K562 (cell line): ENCODE measurements around the gene CDCA5. TPM values are rescaled to one million over a fixed set of nuclear protein-coding genes. Genes with fewer than 3 reads are reported as not detected.

ENCODE experiments used
- ATAC-seq: fragments of 200-7000 bp; cut with Tn5 transposase; 3 replicates; pipeline ENCODE4 v1.9.1; 2020; ENCODE audit warnings: moderate library complexity
- BruUV-seq: library from RNA; stranded (reverse); fragments of 400-500 nt; replicated peaks from 2 replicates; lab custom pipeline; 2021; lab: Mats Ljungman, UMichigan
- CTCF ChIA-PET: fragments of 300-600 bp; formaldehyde crosslinking; extraction: SDS; loops from one replicate; lab custom pipeline; 2021; ENCODE audit warnings: low intra/inter-chr PET ratio; lab: Yijun Ruan, JAX
- POLR2A ChIA-PET: fragments of 300-600, 350-650 bp; sonication (Branson Sonifier 250); formaldehyde crosslinking; extraction: SDS; loops from one replicate; lab custom pipeline; 2021; ENCODE audit warnings: antibody characterized with exemption, inconsistent platforms; lab: Yijun Ruan, JAX
- DNase-seq, 4 experiments: peaks; one replicate each; pipeline versions ENCODE4 v3.0.0 to v3.0.0-alpha.2; 2011 to 2018; ENCODE audit warnings: low spot score in 3 of 4, mixed read lengths in 3 of 4; ENCODE audit errors: extremely low read depth in 1 of 4
- FAIRE-seq: peaks from 2 replicates; lab custom pipeline; 2011; peaks lifted over from hg19 to GRCh38; lab: Jason Lieb, UNC
- H2AFZ ChIP-seq: 2 replicates; pipeline ENCODE4 v1.6.0; 2011; ENCODE audit warnings: low read depth, low read length, control low read depth, inconsistent platforms
- H3K27ac ChIP-seq: fragments of 200-600 bp; 3 replicates; pipeline ENCODE4 v1.8.0; 2011; ENCODE audit warnings: low read depth, mild to moderate bottlenecking, control low read depth, inconsistent platforms, low read length, moderate library complexity, mixed read lengths; ENCODE audit errors: extremely low read depth
- H3K27me3 ChIP-seq, 2 experiments: fragments of 300-600 bp in 1 of 2; 2 replicates in 1 of 2; 3 replicates in 1 of 2; pipeline versions ENCODE4 v1.6.0 to v1.8.0; 2011; ENCODE audit warnings: inconsistent platforms in 2 of 2, low read length in 2 of 2, mild to moderate bottlenecking in 1 of 2, mixed read lengths in 1 of 2, moderate library complexity in 1 of 2; ENCODE audit not compliant: control insufficient read depth in 2 of 2, insufficient read depth in 2 of 2
- H3K36me3 ChIP-seq: fragments of 300-600 bp; 3 replicates; pipeline ENCODE4 v1.8.0; 2011; ENCODE audit warnings: mild to moderate bottlenecking, low read length, inconsistent platforms; ENCODE audit not compliant: control insufficient read depth, insufficient read depth
- H3K4me1 ChIP-seq, 2 experiments: fragments of 200-600 bp in 1 of 2; replicated peaks in 1 of 2; 2 replicates in 1 of 2; 3 replicates in 1 of 2; pipeline versions ENCODE4 v1.5.1 to v1.8.0; 2011; ENCODE audit warnings: inconsistent platforms in 2 of 2, low read length in 2 of 2, mild to moderate bottlenecking in 1 of 2, mixed read lengths in 1 of 2, moderate library complexity in 1 of 2; ENCODE audit not compliant: control insufficient read depth in 2 of 2, insufficient read depth in 2 of 2
- H3K4me2 ChIP-seq: 2 replicates; pipeline ENCODE4 v1.6.1; 2011; ENCODE audit warnings: low read length, control low read depth, inconsistent platforms, mixed read lengths; ENCODE audit not compliant: insufficient read depth
- H3K4me3 ChIP-seq: fragments of 200-600 bp; sonication (generic), shearing (Covaris generic); 2 replicates; pipeline ENCODE4 v1.5.1; 2016; ENCODE audit warnings: control low read depth, inconsistent platforms
- H3K79me2 ChIP-seq: fragments of 200-600 bp; 3 replicates; pipeline ENCODE4 v1.8.0; 2011; ENCODE audit warnings: low read length, inconsistent platforms; ENCODE audit not compliant: control insufficient read depth, insufficient read depth
- H3K9ac ChIP-seq, 2 experiments: 2 replicates each; pipeline versions ENCODE4 v1.6.0 to v1.6.1; 2011; ENCODE audit warnings: low read depth in 2 of 2, low read length in 2 of 2, control low read depth in 1 of 2, inconsistent platforms in 1 of 2, mild to moderate bottlenecking in 1 of 2, mixed read lengths in 1 of 2; ENCODE audit not compliant: insufficient read depth in 1 of 2
- H3K9me1 ChIP-seq: one replicate; pipeline ENCODE4 v1.6.0; 2011; ENCODE audit warnings: inconsistent platforms, mild to moderate bottlenecking, low read length, moderate library complexity; ENCODE audit not compliant: control insufficient read depth, insufficient read depth
- H3K9me3 ChIP-seq: replicated peaks from 2 replicates; pipeline ENCODE4 v1.5.1; 2011; ENCODE audit warnings: low read depth, low read length, inconsistent platforms; ENCODE audit not compliant: control insufficient read depth, insufficient read depth
- H4K20me1 ChIP-seq: replicated peaks from 2 replicates; pipeline ENCODE4 v1.6.1; 2011; ENCODE audit warnings: low read length, inconsistent platforms, mixed read lengths; ENCODE audit not compliant: control insufficient read depth, insufficient read depth
- BCOR ChIP-seq: fragments of 450-650 bp; IDR thresholded peaks from 2 replicates; pipeline ENCODE4 v1.6.1; 2016
- BRF1 ChIP-seq: IDR thresholded peaks from 3 replicates; pipeline ENCODE4 v1.6.1; 2011; ENCODE audit warnings: borderline replicate concordance, mild to moderate bottlenecking; ENCODE audit not compliant: insufficient read length; ENCODE audit errors: extremely low read depth
- MBD2 ChIP-seq: sonication (generic); IDR thresholded peaks from 2 replicates; pipeline ENCODE4 v1.6.1; 2016; ENCODE audit warnings: low read depth, borderline replicate concordance
- POLR2A ChIP-seq: fragments of 450-650 bp; conservative IDR thresholded peaks from 2 replicates; pipeline ENCODE4 v1.6.1; 2016
- POLR2AphosphoS2 ChIP-seq: IDR thresholded peaks from 2 replicates; pipeline ENCODE4 v1.6.1; 2012; ENCODE audit warnings: low read length, improper control_type of control experiment
- POLR2AphosphoS5 ChIP-seq: IDR thresholded peaks from 2 replicates; pipeline ENCODE4 v1.6.1; 2011; ENCODE audit warnings: mild to moderate bottlenecking, low read depth, low read length, moderate library complexity; ENCODE audit not compliant: control insufficient read depth, insufficient read depth
- POLR2B ChIP-seq: fragments of 450-650 bp; IDR thresholded peaks from 2 replicates; pipeline ENCODE4 v1.6.1; 2018; ENCODE audit warnings: low read depth; ENCODE audit not compliant: partially characterized antibody
- RBM39 ChIP-seq: fragments of 200-400 bp; formaldehyde crosslinking; optimal IDR thresholded peaks from 2 replicates; pipeline ENCODE3; 2018; ENCODE audit warnings: low read depth, low read length
- SPI1 ChIP-seq: IDR thresholded peaks from 2 replicates; pipeline ENCODE4 v1.6.1; 2011; ENCODE audit warnings: low read depth, low read length, control low read depth, borderline replicate concordance
- SUPT5H ChIP-seq: fragments of 450-650 bp; IDR thresholded peaks from 2 replicates; pipeline ENCODE4 v1.6.1; 2016
- WGBS: fragments of 100-300 bp; shearing (Covaris generic); methylation state at CpG from one replicate; pipeline ENCODE4 v1.1.6; 2016; ENCODE audit warnings: low coverage, mixed read lengths; ENCODE audit not compliant: insufficient coverage; ENCODE audit errors: missing lambda C conversion rate; 5-methylcytosine and 5-hydroxymethylcytosine counted together
- in situ Hi-C: fragments of 300-500 bp; cut with MboI; formaldehyde crosslinking; loops from 4 replicates; pipeline ENCODE4 v1.15.0; 2018; ENCODE audit warnings: inconsistent platforms, mixed read lengths
- intact Hi-C: fragments of 100-400 bp; cut with micrococcal nuclease; formaldehyde crosslinking; loops from 2 replicates; pipeline ENCODE4 v1.14.2; 2022
- polyA plus RNA-seq, 8 experiments: library from polyadenylated mRNA; depleted of rRNA in 4 of 8; stranded (reverse) in 5 of 8; unstranded in 3 of 8; fragments of >200 nt; fragmentation: Nextera tagmentation in 2 of 8; fragmentation: Illumina TruSeq in 1 of 8; extraction: Ambion mirVana in 2 of 8; extraction: Trizol in 1 of 8; gene quantifications; 2 replicates each; pipeline versions ENCODE4 v1.2.1 to v1.2.3, GENCODE V29; 2011 to 2014; ENCODE audit warnings: inconsistent platforms in 1 of 8, missing spikeins in 1 of 8
- total RNA-seq, 7 experiments: library from RNA; depleted of rRNA in 6 of 7; stranded (reverse); fragments of >200 nt in 6 of 7; fragmentation: Illumina TruSeq in 2 of 7; extraction: Trizol in 2 of 7; gene quantifications; 2 replicates each; pipeline versions ENCODE4 v1.2.1 to v1.2.3, GENCODE V29; 2011 to 2021; ENCODE audit warnings: low replicate concordance in 1 of 7
- TF ChIP-seq, protein P1 (sequence below), 2 experiments: fragments of 450-650 bp; IDR thresholded peaks; 2 replicates each; pipeline ENCODE4 v1.6.1; 2016
- TF ChIP-seq, protein P2 (sequence below): fragments of 450-650 bp; IDR thresholded peaks from 2 replicates; pipeline ENCODE4 v1.7.1; 2018; ENCODE audit warnings: mild to moderate bottlenecking, low read depth; ENCODE audit not compliant: partially characterized antibody

Gene CDCA5
- total and polyA plus RNA-seq, 9 of the 15 experiments (the other 6 are each of a cell fraction or from before 2014, with no cell fraction given), result 18.9 to 94.3 (median 64.6) TPM

DNA sequence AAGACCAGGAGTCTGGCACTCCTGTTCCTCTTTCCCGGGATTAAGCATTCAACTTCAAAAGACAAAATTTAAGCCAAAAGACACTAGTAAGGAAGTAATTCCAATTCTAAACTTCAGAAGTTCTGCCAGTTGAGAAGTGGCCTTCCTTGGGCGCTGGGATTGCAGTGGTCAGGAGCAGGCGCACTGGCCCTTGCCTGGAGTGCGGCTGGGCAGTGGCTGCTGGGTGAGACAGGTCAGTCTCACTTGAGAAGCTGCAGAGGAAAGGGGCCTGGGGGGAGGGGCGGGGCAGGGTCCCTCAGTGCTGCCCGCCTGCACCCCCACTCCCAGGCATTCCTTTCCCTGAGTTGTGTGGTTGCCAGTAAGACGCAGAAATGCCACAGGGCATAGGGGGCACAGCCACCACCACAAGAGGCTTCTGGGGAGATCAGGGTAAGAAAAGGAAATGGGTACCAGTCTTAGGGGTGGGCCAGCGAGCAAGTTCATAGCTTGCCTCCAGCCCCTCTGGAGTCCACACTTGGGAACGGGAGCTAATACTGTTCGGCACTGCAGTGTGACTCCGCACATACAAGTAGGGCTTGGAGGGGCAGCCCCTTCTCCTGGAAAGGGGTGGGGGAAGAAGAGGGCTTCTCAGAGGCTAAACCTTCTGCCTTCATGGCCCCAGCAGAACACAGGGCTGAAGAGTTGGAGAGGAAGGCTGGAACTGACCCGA lies 43.8 kb upstream of the CDCA5 start:
- 84% methylated on average over 8 of the region's 12 CpGs for WGBS
- DNase-seq (peak in 1 of 4 experiments; percentile 18), ATAC-seq (peak; percentile 26), FAIRE-seq (no peak)
- 0 out of 4 replicates have a peak overlapping the region, but pooled peaks of 1 of the 2 experiments have one; percentile 21 for H3K9ac ChIP-seq
- peaks cover 7% of the 10 kb centered on the region; the same call in 1 of the 2 replicates for H4K20me1 ChIP-seq
- ChIA-PET CTCF (no interaction called here), POLR2A (interaction anchor here (0.6 to 4.2 kb wide), 8 partner anchors 9 to 372 kb away, joined by 3 to 20 read pairs (median 4); partner anchors contain the start of genes MALAT1, SPDYC and TM7SF2)
- no TSS peak for BruUV-seq
- H3K4me3 ChIP-seq, result no peak overlapping the region
- peaks cover 4 to 27% of the 10 kb centered on the region in 2 experiments; a peak in 4 of 5 replicates for H3K4me1 ChIP-seq
- intact Hi-C loops (no loop called here), in situ Hi-C loops (no loop called here)
- H3K4me2 ChIP-seq, result no peak overlapping the region
- H3K79me2 ChIP-seq, result peaks cover 42% of the 10 kb centered on the region
- H2AFZ ChIP-seq, result no peak overlapping the region
- H3K27ac ChIP-seq, result no peak overlapping the region
- peaks cover 85% of the 10 kb centered on the region for H3K36me3 ChIP-seq
- H3K9me1 ChIP-seq, result no peaks in the 10 kb centered on the region
- no peaks in the 10 kb centered on the region for H3K27me3 ChIP-seq
- no peak for TF ChIP-seq RBM39
- TF ChIP-seq, protein P1, sequence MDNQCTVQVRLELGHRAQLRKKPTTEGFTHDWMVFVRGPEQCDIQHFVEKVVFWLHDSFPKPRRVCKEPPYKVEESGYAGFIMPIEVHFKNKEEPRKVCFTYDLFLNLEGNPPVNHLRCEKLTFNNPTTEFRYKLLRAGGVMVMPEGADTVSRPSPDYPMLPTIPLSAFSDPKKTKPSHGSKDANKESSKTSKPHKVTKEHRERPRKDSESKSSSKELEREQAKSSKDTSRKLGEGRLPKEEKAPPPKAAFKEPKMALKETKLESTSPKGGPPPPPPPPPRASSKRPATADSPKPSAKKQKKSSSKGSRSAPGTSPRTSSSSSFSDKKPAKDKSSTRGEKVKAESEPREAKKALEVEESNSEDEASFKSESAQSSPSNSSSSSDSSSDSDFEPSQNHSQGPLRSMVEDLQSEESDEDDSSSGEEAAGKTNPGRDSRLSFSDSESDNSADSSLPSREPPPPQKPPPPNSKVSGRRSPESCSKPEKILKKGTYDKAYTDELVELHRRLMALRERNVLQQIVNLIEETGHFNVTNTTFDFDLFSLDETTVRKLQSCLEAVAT (IDR thresholded peaks at IDR 0.05), result no peak
- TF ChIP-seq BRF1, result no peak
- peak; percentile 23 for TF ChIP-seq POLR2B
- TF ChIP-seq, protein P2, sequence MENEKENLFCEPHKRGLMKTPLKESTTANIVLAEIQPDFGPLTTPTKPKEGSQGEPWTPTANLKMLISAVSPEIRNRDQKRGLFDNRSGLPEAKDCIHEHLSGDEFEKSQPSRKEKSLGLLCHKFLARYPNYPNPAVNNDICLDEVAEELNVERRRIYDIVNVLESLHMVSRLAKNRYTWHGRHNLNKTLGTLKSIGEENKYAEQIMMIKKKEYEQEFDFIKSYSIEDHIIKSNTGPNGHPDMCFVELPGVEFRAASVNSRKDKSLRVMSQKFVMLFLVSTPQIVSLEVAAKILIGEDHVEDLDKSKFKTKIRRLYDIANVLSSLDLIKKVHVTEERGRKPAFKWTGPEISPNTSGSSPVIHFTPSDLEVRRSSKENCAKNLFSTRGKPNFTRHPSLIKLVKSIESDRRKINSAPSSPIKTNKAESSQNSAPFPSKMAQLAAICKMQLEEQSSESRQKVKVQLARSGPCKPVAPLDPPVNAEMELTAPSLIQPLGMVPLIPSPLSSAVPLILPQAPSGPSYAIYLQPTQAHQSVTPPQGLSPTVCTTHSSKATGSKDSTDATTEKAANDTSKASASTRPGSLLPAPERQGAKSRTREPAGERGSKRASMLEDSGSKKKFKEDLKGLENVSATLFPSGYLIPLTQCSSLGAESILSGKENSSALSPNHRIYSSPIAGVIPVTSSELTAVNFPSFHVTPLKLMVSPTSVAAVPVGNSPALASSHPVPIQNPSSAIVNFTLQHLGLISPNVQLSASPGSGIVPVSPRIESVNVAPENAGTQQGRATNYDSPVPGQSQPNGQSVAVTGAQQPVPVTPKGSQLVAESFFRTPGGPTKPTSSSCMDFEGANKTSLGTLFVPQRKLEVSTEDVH, result peak; percentile 16
- peak; percentile 43; the same call in 1 of the 2 replicates for TF ChIP-seq POLR2AphosphoS5
- no peak for TF ChIP-seq BCOR
- TF ChIP-seq SUPT5H, result peak; percentile 28; the same call in 1 of the 2 replicates
- no peak for TF ChIP-seq MBD2
- peak; percentile 59 for TF ChIP-seq POLR2A
- peak; percentile 68; the same call in 1 of the 2 replicates for TF ChIP-seq POLR2AphosphoS2
- 0 out of 2 replicates have a peak, but pooled peaks have one; percentile 10 for TF ChIP-seq SPI1
- no peaks in the 10 kb centered on the region for H3K9me3 ChIP-seq
